ENCODE measurements around the gene NFAT5.

The NFAT5 gene

GRCh38 chr16:69620573-69620972, 54.8 kb downstream of the NFAT5 start:
- H3K79me2 ChIP-seq (ENCODE audit: insufficient read depth, low read length) = peaks cover 21% of the 10 kb centered on the region

GRCh38 chr16:69621225-69621624, 55.5 kb downstream of the NFAT5 start:
- H3K27me3 ChIP-seq (ENCODE audit: insufficient read depth, low read length, poor library complexity) = no peaks in the 10 kb centered on the region
- H3K27ac ChIP-seq (ENCODE audit: low read length) = no peak overlapping the region
- H2AFZ ChIP-seq (ENCODE audit: low read depth, low read length) = no peak overlapping the region
- H3K4me2 ChIP-seq (ENCODE audit: insufficient read depth, low read length) = no peak overlapping the region
- H3K9ac ChIP-seq (ENCODE audit: low read depth, low read length) = no peak overlapping the region
- no peaks in the 10 kb centered on the region for H3K9me3 ChIP-seq (ENCODE audit: insufficient read depth, low read length, severe bottlenecking)
- DNase-seq (no peak), ATAC-seq (ENCODE audit: insufficient read depth, low read depth) (no peak)
- H4K20me1 ChIP-seq (ENCODE audit: insufficient read depth, low read length) = peaks cover 5% of the 10 kb centered on the region
- H3K4me1 ChIP-seq (ENCODE audit: insufficient read depth, low read length) = no peaks in the 10 kb centered on the region
- H3K4me3 ChIP-seq (ENCODE audit: low read depth in 1 of 2, low read length in 2 of 2) = no peak overlapping the region
- no peak for TF ChIP-seq CTCF (IDR thresholded peaks at IDR 0.05; ENCODE audit: borderline replicate concordance, extremely low read depth, low read length, poor library complexity, severe bottlenecking)
- no peak for TF ChIP-seq EZH2 (IDR thresholded peaks at IDR 0.05; ENCODE audit: borderline replicate concordance, low read depth, low read length, severe bottlenecking)
- H3K79me2 ChIP-seq (ENCODE audit: insufficient read depth, low read length) = peaks cover 16% of the 10 kb centered on the region
- H3K36me3 ChIP-seq (ENCODE audit: insufficient read depth, low read length) = no peaks in the 10 kb centered on the region; the same call in 1 of the 2 replicates

More at GRCh38 chr16:69620573-69620972, 54.8 kb downstream of the NFAT5 start:
- no peak overlapping the region for H3K27ac ChIP-seq (ENCODE audit: low read length)
- ATAC-seq (ENCODE audit: insufficient read depth, low read depth) (no peak), DNase-seq (no peak)
- H3K4me1 ChIP-seq (ENCODE audit: insufficient read depth, low read length) = no peaks in the 10 kb centered on the region
- H4K20me1 ChIP-seq (ENCODE audit: insufficient read depth, low read length) = peaks cover 9% of the 10 kb centered on the region
- no peaks in the 10 kb centered on the region for H3K27me3 ChIP-seq (ENCODE audit: insufficient read depth, low read length, poor library complexity)
- no peak overlapping the region for H2AFZ ChIP-seq (ENCODE audit: low read depth, low read length)
- H3K4me2 ChIP-seq (ENCODE audit: insufficient read depth, low read length) = no peak overlapping the region
- TF ChIP-seq CTCF (IDR thresholded peaks at IDR 0.05; ENCODE audit: borderline replicate concordance, extremely low read depth, low read length, poor library complexity, severe bottlenecking) (no peak), EZH2 (IDR thresholded peaks at IDR 0.05; ENCODE audit: borderline replicate concordance, low read depth, low read length, severe bottlenecking) (no peak)
- no peaks in the 10 kb centered on the region for H3K9me3 ChIP-seq (ENCODE audit: insufficient read depth, low read length, severe bottlenecking)
- no peak overlapping the region for H3K4me3 ChIP-seq (ENCODE audit: low read depth in 1 of 2, low read length in 2 of 2)
- H3K9ac ChIP-seq (ENCODE audit: low read depth, low read length) = no peak overlapping the region
- no peaks in the 10 kb centered on the region for H3K36me3 ChIP-seq (ENCODE audit: insufficient read depth, low read length)

- no peak overlapping the region for H3K4me2 ChIP-seq (ENCODE audit: insufficient read depth, low read length)
- no peaks in the 10 kb centered on the region for H3K4me1 ChIP-seq (ENCODE audit: insufficient read depth, low read length)
- no peak overlapping the region for H3K27ac ChIP-seq (ENCODE audit: low read length)
- TF ChIP-seq EZH2 (IDR thresholded peaks at IDR 0.05; ENCODE audit: borderline replicate concordance, low read depth, low read length, severe bottlenecking) (no peak), CTCF (IDR thresholded peaks at IDR 0.05; ENCODE audit: borderline replicate concordance, extremely low read depth, low read length, poor library complexity, severe bottlenecking) (no peak)
- no peak overlapping the region for H3K9ac ChIP-seq (ENCODE audit: low read depth, low read length)
- ATAC-seq (ENCODE audit: insufficient read depth, low read depth) (no peak), DNase-seq (no peak)
- no peaks in the 10 kb centered on the region for H3K27me3 ChIP-seq (ENCODE audit: insufficient read depth, low read length, poor library complexity)
- peaks cover 7% of the 10 kb centered on the region; the same call in 1 of the 2 replicates for H3K36me3 ChIP-seq (ENCODE audit: insufficient read depth, low read length)
- peaks cover 8% of the 10 kb centered on the region for H3K79me2 ChIP-seq (ENCODE audit: insufficient read depth, low read length)
- H4K20me1 ChIP-seq (ENCODE audit: insufficient read depth, low read length) = peaks cover 2% of the 10 kb centered on the region
- no peak overlapping the region for H2AFZ ChIP-seq (ENCODE audit: low read depth, low read length)
- H3K4me3 ChIP-seq (ENCODE audit: low read depth in 1 of 2, low read length in 2 of 2) = no peak overlapping the region
- H3K9me3 ChIP-seq (ENCODE audit: insufficient read depth, low read length, severe bottlenecking) = no peaks in the 10 kb centered on the region
Measured at GRCh38 chr16:69626256-69626655, 60.5 kb downstream of the NFAT5 start.

GRCh38 chr16:69632828-69633227, 67.1 kb downstream of the NFAT5 start:
- TF ChIP-seq CTCF (IDR thresholded peaks at IDR 0.05; ENCODE audit: borderline replicate concordance, extremely low read depth, low read length, poor library complexity, severe bottlenecking) (no peak), EZH2 (IDR thresholded peaks at IDR 0.05; ENCODE audit: borderline replicate concordance, low read depth, low read length, severe bottlenecking) (no peak)
- H3K79me2 ChIP-seq (ENCODE audit: insufficient read depth, low read length) = no peaks in the 10 kb centered on the region
- H3K27me3 ChIP-seq (ENCODE audit: insufficient read depth, low read length, poor library complexity) = no peaks in the 10 kb centered on the region
- no peak overlapping the region for H3K9ac ChIP-seq (ENCODE audit: low read depth, low read length)
- no peak overlapping the region for H3K27ac ChIP-seq (ENCODE audit: low read length)
- DNase-seq (no peak), ATAC-seq (ENCODE audit: insufficient read depth, low read depth) (no peak)
- no peaks in the 10 kb centered on the region; the same call in 1 of the 2 replicates for H4K20me1 ChIP-seq (ENCODE audit: insufficient read depth, low read length)
- H3K4me2 ChIP-seq (ENCODE audit: insufficient read depth, low read length) = no peak overlapping the region
- H3K9me3 ChIP-seq (ENCODE audit: insufficient read depth, low read length, severe bottlenecking) = peaks cover 12% of the 10 kb centered on the region
- no peak overlapping the region for H2AFZ ChIP-seq (ENCODE audit: low read depth, low read length)
- H3K4me1 ChIP-seq (ENCODE audit: insufficient read depth, low read length) = no peaks in the 10 kb centered on the region
- peaks cover 36% of the 10 kb centered on the region for H3K36me3 ChIP-seq (ENCODE audit: insufficient read depth, low read length)
- H3K4me3 ChIP-seq (ENCODE audit: low read depth in 1 of 2, low read length in 2 of 2) = no peak overlapping the region

All from DND-41 (cell line).